WTC11 (cell line): ENCODE data around the gene CDC16. TPM values are rescaled to one million over a fixed set of nuclear protein-coding genes. Genes with fewer than 3 reads are reported as not detected.

Source experiments
- ATAC-seq: fragments of 200-7000 bp; cut with Tn5 transposase; 2 replicates; pipeline ENCODE4 v1.10.0; 2021; ENCODE audit warnings: mild to moderate bottlenecking, moderate library complexity
- CTCF ChIA-PET: fragments of 300-600 bp; sonication (Branson Sonifier 250); formaldehyde crosslinking; loops from one replicate; lab custom pipeline; 2021; ENCODE audit warnings: antibody characterized with exemption; lab: Charles Lee
- POLR2A ChIA-PET: fragments of 350-600 bp; sonication (Branson Sonifier 250); formaldehyde crosslinking; loops from one replicate; lab custom pipeline; 2021; ENCODE audit warnings: antibody characterized with exemption; lab: Charles Lee
- DNase-seq: peaks from one replicate; pipeline ENCODE4 v3.0.0; 2021; ENCODE audit warnings: low spot score
- H3K27ac Mint-ChIP-seq: 2 replicates; pipeline ENCODE4 v1.8.0; 2021; ENCODE audit warnings: mixed read lengths
- H3K27me3 Mint-ChIP-seq: 2 replicates; pipeline ENCODE4 v1.8.0; 2021; ENCODE audit warnings: low read depth, mild to moderate bottlenecking, moderate library complexity, mixed read lengths
- H3K36me3 Mint-ChIP-seq: 2 replicates; pipeline ENCODE4 v1.8.0; 2021; ENCODE audit warnings: mixed read lengths
- H3K4me1 Mint-ChIP-seq: 2 replicates; pipeline ENCODE4 v1.8.0; 2022; ENCODE audit warnings: mixed read lengths
- H3K4me3 Mint-ChIP-seq: 2 replicates; pipeline ENCODE4 v1.8.0; 2021; ENCODE audit warnings: mild to moderate bottlenecking, moderate library complexity, mixed read lengths
- H3K9me3 Mint-ChIP-seq: 2 replicates; pipeline ENCODE4 v1.8.0; 2021; ENCODE audit warnings: mixed read lengths
- CREB1 ChIP-seq: sonication (generic); formaldehyde crosslinking; IDR thresholded peaks from 2 replicates; pipeline ENCODE4 v1.8.0; 2023; ENCODE audit warnings: mild to moderate bottlenecking, missing genetic modification reagents
- EMX1 ChIP-seq: fragments of 250-450 bp; sonication (Bioruptor Pico); IDR thresholded peaks from 2 replicates; pipeline ENCODE4 v1.8.0; 2021; ENCODE audit warnings: mild to moderate bottlenecking
- FOXK1 ChIP-seq: sonication (generic); formaldehyde crosslinking; IDR thresholded peaks from 2 replicates; pipeline ENCODE4 v1.8.0; 2022; ENCODE audit warnings: mild to moderate bottlenecking, moderate library complexity, missing genetic modification reagents
- GABPB1 ChIP-seq: sonication (generic); formaldehyde crosslinking; IDR thresholded peaks from 2 replicates; pipeline ENCODE4 v1.8.1; 2023; ENCODE audit warnings: mild to moderate bottlenecking, missing genetic modification reagents
- GTF2I ChIP-seq: fragments of 250-450 bp; sonication (Bioruptor Pico); conservative IDR thresholded peaks from 2 replicates; pipeline ENCODE4 v1.4.0; 2021; ENCODE audit warnings: mild to moderate bottlenecking
- HMGA2 ChIP-seq: fragments of 250-450 bp; sonication (Bioruptor Pico); IDR thresholded peaks from 2 replicates; pipeline ENCODE4 v1.4.0; 2021; ENCODE audit warnings: mild to moderate bottlenecking, moderate library complexity
- IRF2 ChIP-seq: sonication (generic); formaldehyde crosslinking; IDR thresholded peaks from 2 replicates; pipeline ENCODE4 v1.8.0; 2022; ENCODE audit warnings: low read depth, missing genetic modification reagents, borderline replicate concordance
- JAZF1 ChIP-seq: fragments of 250-450 bp; sonication (Bioruptor Pico); IDR thresholded peaks from 2 replicates; pipeline ENCODE4 v1.9.0; 2021; ENCODE audit warnings: moderate library complexity, mild to moderate bottlenecking, inconsistent platforms
- KAT7 ChIP-seq: sonication (generic); formaldehyde crosslinking; IDR thresholded peaks from 2 replicates; pipeline ENCODE4 v1.8.1; 2023; ENCODE audit warnings: missing genetic modification reagents, mild to moderate bottlenecking, borderline replicate concordance
- MXD4 ChIP-seq: fragments of 250-450 bp; sonication (Bioruptor Pico); IDR thresholded peaks from 2 replicates; pipeline ENCODE4 v1.8.0; 2021; ENCODE audit warnings: mild to moderate bottlenecking, moderate library complexity, borderline replicate concordance
- MYBL2 ChIP-seq: sonication (generic); formaldehyde crosslinking; IDR thresholded peaks from 2 replicates; pipeline ENCODE4 v1.8.1; 2023; ENCODE audit warnings: mild to moderate bottlenecking, moderate library complexity, missing genetic modification reagents
- OVOL2 ChIP-seq: fragments of 250-450 bp; sonication (Bioruptor Pico); IDR thresholded peaks from 2 replicates; pipeline ENCODE4 v1.9.0; 2021; ENCODE audit warnings: mild to moderate bottlenecking, borderline replicate concordance
- RORB ChIP-seq: fragments of 250-450 bp; sonication (Bioruptor Pico); IDR thresholded peaks from 2 replicates; pipeline ENCODE4 v1.9.0; 2021; ENCODE audit warnings: mild to moderate bottlenecking
- SMAD3 ChIP-seq: sonication (generic); formaldehyde crosslinking; IDR thresholded peaks from 2 replicates; pipeline ENCODE4 v1.8.0; 2022; ENCODE audit warnings: missing genetic modification reagents, mild to moderate bottlenecking, borderline replicate concordance
- ZBTB21 ChIP-seq: sonication (generic); formaldehyde crosslinking; IDR thresholded peaks from 2 replicates; pipeline ENCODE4 v1.8.1; 2023; ENCODE audit warnings: mild to moderate bottlenecking, missing genetic modification reagents, borderline replicate concordance
- ZNF396 ChIP-seq: fragments of 250-450 bp; sonication (Bioruptor Pico); IDR thresholded peaks from 2 replicates; pipeline ENCODE4 v1.8.0; 2021; ENCODE audit warnings: mild to moderate bottlenecking, moderate library complexity, borderline replicate concordance
- total RNA-seq: library from RNA; stranded (reverse); gene quantifications from 3 replicates; pipeline ENCODE4 v1.2.3, GENCODE V29; 2021
- TF ChIP-seq, protein P1 (sequence below): fragments of 250-450 bp; sonication (Bioruptor Pico); IDR thresholded peaks from 2 replicates; pipeline ENCODE4 v1.9.0; 2021; ENCODE audit warnings: moderate library complexity, mild to moderate bottlenecking, inconsistent platforms, borderline replicate concordance
- TF ChIP-seq, protein P2 (sequence below): sonication (generic); formaldehyde crosslinking; IDR thresholded peaks from 2 replicates; pipeline ENCODE4 v1.8.0; 2022; ENCODE audit warnings: mild to moderate bottlenecking, missing genetic modification reagents
- TF ChIP-seq, protein P3 (sequence below): sonication (generic); formaldehyde crosslinking; IDR thresholded peaks from 2 replicates; pipeline ENCODE4 v1.8.1; 2023; ENCODE audit warnings: mild to moderate bottlenecking, moderate library complexity, missing genetic modification reagents
- TF ChIP-seq, protein P4 (sequence below): sonication (generic); formaldehyde crosslinking; IDR thresholded peaks from 2 replicates; pipeline ENCODE4 v1.8.0; 2023; ENCODE audit warnings: missing genetic modification reagents
- TF ChIP-seq, protein P5 (sequence below): sonication (generic); formaldehyde crosslinking; IDR thresholded peaks from 2 replicates; pipeline ENCODE4 v1.8.1; 2023; ENCODE audit warnings: mild to moderate bottlenecking, missing genetic modification reagents, moderate library complexity
- TF ChIP-seq, protein P6 (sequence below): fragments of 250-450 bp; sonication (Bioruptor Pico); IDR thresholded peaks from 2 replicates; pipeline ENCODE4 v1.8.0; 2021; ENCODE audit warnings: mild to moderate bottlenecking
- TF ChIP-seq, protein P7 (sequence below): sonication (generic); formaldehyde crosslinking; IDR thresholded peaks from 2 replicates; pipeline ENCODE4 v1.8.0; 2022; ENCODE audit warnings: mild to moderate bottlenecking, missing genetic modification reagents
- TF ChIP-seq, protein P8 (sequence below): sonication (generic); formaldehyde crosslinking; IDR thresholded peaks from 2 replicates; pipeline ENCODE4 v1.8.1; 2022; ENCODE audit warnings: missing genetic modification reagents, borderline replicate concordance
- TF ChIP-seq, protein P9 (sequence below): sonication (generic); formaldehyde crosslinking; IDR thresholded peaks from 2 replicates; pipeline ENCODE4 v1.8.1; 2023; ENCODE audit warnings: mild to moderate bottlenecking, missing genetic modification reagents, borderline replicate concordance

CDC16 gene
- total RNA-seq, 1 experiment from 2014 or later: 73.5 TPM

DNA sequence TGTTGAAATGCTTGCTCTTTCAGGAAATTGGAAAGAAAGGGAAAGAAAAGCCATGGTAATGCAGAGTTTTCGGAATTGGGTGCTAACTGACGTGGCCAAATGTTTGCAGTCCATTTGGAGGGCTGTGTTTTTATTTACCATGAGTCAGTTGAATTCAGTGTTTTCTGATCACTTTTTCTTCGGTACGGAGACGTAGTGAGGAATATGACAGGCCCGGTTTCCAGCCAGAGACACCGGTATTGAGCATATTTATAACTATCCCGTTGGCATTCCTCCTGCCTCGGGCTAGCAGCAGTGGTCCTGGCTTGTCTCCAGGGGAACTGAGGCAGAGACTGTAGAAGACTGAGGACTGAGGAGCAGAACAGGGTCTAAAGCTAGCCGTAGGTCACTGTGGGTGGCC is 1.0 kb downstream of the CDC16 start:
- Mint-ChIP-seq H3K9me3 (peaks cover 8% of the 10 kb centered on the region), H3K27me3 (peaks cover 19% of the 10 kb centered on the region), H3K27ac (no peak overlapping the region), H3K36me3 (peaks cover 31% of the 10 kb centered on the region), H3K4me3 (peak overlapping the region; percentile 78), H3K4me1 (peaks cover 21% of the 10 kb centered on the region)
- TF ChIP-seq, protein P1, sequence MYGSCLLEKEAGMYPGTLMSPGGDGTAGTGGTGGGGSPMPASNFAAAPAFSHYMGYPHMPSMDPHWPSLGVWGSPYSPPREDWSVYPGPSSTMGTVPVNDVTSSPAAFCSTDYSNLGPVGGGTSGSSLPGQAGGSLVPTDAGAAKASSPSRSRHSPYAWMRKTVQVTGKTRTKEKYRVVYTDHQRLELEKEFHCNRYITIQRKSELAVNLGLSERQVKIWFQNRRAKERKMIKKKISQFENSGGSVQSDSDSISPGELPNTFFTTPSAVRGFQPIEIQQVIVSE (CRISPR knock-in tag): no peak
- TF ChIP-seq ZNF396 (CRISPR knock-in tag) (no peak), MYBL2 (no peak), GABPB1 (CRISPR knock-in tag) (no peak), FOXK1 (no peak), EMX1 (CRISPR knock-in tag) (no peak), HMGA2 (CRISPR knock-in tag) (no peak), JAZF1 (CRISPR knock-in tag) (no peak), KAT7 (CRISPR knock-in tag) (no peak), ZBTB21 (no peak), CREB1 (no peak), MXD4 (CRISPR knock-in tag) (no peak), RORB (CRISPR knock-in tag) (no peak), SMAD3 (CRISPR knock-in tag) (no peak)
- TF ChIP-seq, protein P2, sequence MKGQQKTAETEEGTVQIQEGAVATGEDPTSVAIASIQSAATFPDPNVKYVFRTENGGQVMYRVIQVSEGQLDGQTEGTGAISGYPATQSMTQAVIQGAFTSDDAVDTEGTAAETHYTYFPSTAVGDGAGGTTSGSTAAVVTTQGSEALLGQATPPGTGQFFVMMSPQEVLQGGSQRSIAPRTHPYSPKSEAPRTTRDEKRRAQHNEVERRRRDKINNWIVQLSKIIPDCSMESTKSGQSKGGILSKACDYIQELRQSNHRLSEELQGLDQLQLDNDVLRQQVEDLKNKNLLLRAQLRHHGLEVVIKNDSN: no peak
- TF ChIP-seq, protein P3, sequence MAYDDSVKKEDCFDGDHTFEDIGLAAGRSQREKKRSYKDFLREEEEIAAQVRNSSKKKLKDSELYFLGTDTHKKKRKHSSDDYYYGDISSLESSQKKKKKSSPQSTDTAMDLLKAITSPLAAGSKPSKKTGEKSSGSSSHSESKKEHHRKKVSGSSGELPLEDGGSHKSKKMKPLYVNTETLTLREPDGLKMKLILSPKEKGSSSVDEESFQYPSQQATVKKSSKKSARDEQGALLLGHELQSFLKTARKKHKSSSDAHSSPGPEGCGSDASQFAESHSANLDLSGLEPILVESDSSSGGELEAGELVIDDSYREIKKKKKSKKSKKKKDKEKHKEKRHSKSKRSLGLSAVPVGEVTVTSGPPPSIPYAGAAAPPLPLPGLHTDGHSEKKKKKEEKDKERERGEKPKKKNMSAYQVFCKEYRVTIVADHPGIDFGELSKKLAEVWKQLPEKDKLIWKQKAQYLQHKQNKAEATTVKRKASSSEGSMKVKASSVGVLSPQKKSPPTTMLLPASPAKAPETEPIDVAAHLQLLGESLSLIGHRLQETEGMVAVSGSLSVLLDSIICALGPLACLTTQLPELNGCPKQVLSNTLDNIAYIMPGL: no peak
- TF ChIP-seq, protein P4, sequence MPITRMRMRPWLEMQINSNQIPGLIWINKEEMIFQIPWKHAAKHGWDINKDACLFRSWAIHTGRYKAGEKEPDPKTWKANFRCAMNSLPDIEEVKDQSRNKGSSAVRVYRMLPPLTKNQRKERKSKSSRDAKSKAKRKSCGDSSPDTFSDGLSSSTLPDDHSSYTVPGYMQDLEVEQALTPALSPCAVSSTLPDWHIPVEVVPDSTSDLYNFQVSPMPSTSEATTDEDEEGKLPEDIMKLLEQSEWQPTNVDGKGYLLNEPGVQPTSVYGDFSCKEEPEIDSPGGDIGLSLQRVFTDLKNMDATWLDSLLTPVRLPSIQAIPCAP (CRISPR knock-in tag): no peak
- TF ChIP-seq, protein P5, sequence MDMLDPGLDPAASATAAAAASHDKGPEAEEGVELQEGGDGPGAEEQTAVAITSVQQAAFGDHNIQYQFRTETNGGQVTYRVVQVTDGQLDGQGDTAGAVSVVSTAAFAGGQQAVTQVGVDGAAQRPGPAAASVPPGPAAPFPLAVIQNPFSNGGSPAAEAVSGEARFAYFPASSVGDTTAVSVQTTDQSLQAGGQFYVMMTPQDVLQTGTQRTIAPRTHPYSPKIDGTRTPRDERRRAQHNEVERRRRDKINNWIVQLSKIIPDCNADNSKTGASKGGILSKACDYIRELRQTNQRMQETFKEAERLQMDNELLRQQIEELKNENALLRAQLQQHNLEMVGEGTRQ (CRISPR knock-in tag): no peak
- TF ChIP-seq, protein P6, sequence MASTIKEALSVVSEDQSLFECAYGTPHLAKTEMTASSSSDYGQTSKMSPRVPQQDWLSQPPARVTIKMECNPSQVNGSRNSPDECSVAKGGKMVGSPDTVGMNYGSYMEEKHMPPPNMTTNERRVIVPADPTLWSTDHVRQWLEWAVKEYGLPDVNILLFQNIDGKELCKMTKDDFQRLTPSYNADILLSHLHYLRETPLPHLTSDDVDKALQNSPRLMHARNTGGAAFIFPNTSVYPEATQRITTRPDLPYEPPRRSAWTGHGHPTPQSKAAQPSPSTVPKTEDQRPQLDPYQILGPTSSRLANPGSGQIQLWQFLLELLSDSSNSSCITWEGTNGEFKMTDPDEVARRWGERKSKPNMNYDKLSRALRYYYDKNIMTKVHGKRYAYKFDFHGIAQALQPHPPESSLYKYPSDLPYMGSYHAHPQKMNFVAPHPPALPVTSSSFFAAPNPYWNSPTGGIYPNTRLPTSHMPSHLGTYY (CRISPR knock-in tag): no peak
- TF ChIP-seq, protein P7, sequence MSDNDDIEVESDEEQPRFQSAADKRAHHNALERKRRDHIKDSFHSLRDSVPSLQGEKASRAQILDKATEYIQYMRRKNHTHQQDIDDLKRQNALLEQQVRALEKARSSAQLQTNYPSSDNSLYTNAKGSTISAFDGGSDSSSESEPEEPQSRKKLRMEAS: no peak
- DNase-seq (no peak), ATAC-seq (no peak)
- ChIA-PET POLR2A (no interaction called here), CTCF (interaction anchor here (1.1 kb wide), 1 partner anchor 17 kb away, joined by 4 read pairs; no protein-coding TSS in a partner anchor)

DNA sequence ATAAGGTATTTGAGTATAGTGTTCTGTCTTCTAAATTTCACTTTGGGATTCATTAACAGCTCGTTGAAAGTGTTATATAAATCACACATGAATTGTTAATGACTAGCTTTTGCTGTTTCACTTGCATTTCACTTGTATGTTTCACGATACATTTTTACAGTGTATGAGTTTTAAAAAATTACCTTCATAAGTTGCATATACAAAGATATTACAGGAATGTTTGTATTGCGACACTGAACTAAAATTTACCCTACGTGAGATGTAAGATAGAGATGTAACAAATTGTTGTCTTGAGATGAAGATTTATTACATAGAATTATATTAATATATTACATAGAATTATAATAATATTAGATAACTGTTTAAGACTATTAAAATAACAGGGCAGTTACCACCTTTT is 1.5 kb downstream of the CDC16 start:
- Mint-ChIP-seq H3K9me3 (peaks cover 8% of the 10 kb centered on the region), H3K36me3 (peaks cover 36% of the 10 kb centered on the region), H3K27ac (no peak overlapping the region), H3K4me1 (peaks cover 19% of the 10 kb centered on the region), H3K27me3 (peaks cover 19% of the 10 kb centered on the region), H3K4me3 (peak overlapping the region; percentile 78)
- no peak for DNase-seq
- ChIA-PET POLR2A (interaction anchor here (0.7 to 0.8 kb wide), 2 partner anchors 20 to 188 kb away, joined by 3 to 5 read pairs; no protein-coding TSS in a partner anchor), CTCF (interaction anchor here (1.1 kb wide), 1 partner anchor 16 kb away, joined by 4 read pairs; no protein-coding TSS in a partner anchor)
- ATAC-seq: no peak
- TF ChIP-seq IRF2 (CRISPR knock-in tag) (no peak), HMGA2 (CRISPR knock-in tag) (no peak), SMAD3 (CRISPR knock-in tag) (no peak), OVOL2 (no peak), GTF2I (CRISPR knock-in tag) (no peak), ZNF396 (CRISPR knock-in tag) (no peak)
- TF ChIP-seq, protein P8, sequence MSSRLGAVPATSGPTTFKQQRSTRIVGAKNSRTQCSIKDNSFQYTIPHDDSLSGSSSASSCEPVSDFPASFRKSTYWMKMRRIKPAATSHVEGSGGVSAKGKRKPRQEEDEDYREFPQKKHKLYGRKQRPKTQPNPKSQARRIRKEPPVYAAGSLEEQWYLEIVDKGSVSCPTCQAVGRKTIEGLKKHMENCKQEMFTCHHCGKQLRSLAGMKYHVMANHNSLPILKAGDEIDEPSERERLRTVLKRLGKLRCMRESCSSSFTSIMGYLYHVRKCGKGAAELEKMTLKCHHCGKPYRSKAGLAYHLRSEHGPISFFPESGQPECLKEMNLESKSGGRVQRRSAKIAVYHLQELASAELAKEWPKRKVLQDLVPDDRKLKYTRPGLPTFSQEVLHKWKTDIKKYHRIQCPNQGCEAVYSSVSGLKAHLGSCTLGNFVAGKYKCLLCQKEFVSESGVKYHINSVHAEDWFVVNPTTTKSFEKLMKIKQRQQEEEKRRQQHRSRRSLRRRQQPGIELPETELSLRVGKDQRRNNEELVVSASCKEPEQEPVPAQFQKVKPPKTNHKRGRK (CRISPR knock-in tag): no peak
- TF ChIP-seq, protein P9, sequence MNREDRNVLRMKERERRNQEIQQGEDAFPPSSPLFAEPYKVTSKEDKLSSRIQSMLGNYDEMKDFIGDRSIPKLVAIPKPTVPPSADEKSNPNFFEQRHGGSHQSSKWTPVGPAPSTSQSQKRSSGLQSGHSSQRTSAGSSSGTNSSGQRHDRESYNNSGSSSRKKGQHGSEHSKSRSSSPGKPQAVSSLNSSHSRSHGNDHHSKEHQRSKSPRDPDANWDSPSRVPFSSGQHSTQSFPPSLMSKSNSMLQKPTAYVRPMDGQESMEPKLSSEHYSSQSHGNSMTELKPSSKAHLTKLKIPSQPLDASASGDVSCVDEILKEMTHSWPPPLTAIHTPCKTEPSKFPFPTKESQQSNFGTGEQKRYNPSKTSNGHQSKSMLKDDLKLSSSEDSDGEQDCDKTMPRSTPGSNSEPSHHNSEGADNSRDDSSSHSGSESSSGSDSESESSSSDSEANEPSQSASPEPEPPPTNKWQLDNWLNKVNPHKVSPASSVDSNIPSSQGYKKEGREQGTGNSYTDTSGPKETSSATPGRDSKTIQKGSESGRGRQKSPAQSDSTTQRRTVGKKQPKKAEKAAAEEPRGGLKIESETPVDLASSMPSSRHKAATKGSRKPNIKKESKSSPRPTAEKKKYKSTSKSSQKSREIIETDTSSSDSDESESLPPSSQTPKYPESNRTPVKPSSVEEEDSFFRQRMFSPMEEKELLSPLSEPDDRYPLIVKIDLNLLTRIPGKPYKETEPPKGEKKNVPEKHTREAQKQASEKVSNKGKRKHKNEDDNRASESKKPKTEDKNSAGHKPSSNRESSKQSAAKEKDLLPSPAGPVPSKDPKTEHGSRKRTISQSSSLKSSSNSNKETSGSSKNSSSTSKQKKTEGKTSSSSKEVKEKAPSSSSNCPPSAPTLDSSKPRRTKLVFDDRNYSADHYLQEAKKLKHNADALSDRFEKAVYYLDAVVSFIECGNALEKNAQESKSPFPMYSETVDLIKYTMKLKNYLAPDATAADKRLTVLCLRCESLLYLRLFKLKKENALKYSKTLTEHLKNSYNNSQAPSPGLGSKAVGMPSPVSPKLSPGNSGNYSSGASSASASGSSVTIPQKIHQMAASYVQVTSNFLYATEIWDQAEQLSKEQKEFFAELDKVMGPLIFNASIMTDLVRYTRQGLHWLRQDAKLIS (CRISPR knock-in tag): no peak
